ENCODE measurements around the gene UNC5B.

The UNC5B gene

GRCh38 chr10:71255550-71255807, 43.1 kb downstream of the UNC5B start:
- DNase-seq (ENCODE audit: low spot score): no peak

GRCh38 chr10:71255808-71256660, 43.7 kb downstream of the UNC5B start:
- DNase-seq (ENCODE audit: low spot score): no peak

- DNase-seq (ENCODE audit: low spot score): no peak
Measured at GRCh38 chr10:71256661-71257318, 44.4 kb downstream of the UNC5B start.

GRCh38 chr10:71257319-71257997, 45.1 kb downstream of the UNC5B start:
- no peak for DNase-seq (ENCODE audit: low spot score)

- no peak for DNase-seq (ENCODE audit: low spot score)
Measured at GRCh38 chr10:71258046-71258445, 45.7 kb downstream of the UNC5B start.

- DNase-seq (ENCODE audit: low spot score): no peak
Measured at GRCh38 chr10:71258446-71259145, 46.2 kb downstream of the UNC5B start.

GRCh38 chr10:71259282-71259681, 46.9 kb downstream of the UNC5B start:
- no peak for DNase-seq (ENCODE audit: low spot score)

GRCh38 chr10:71259815-71260501, 47.6 kb downstream of the UNC5B start:
- no peak for DNase-seq (ENCODE audit: low spot score)

GRCh38 chr10:71260622-71261325, 48.4 kb downstream of the UNC5B start:
- no peak for DNase-seq (ENCODE audit: low spot score)

GRCh38 chr10:71262027-71262426, 49.7 kb downstream of the UNC5B start:
- no peak for DNase-seq (ENCODE audit: low spot score)

GRCh38 chr10:71262817-71263216, 50.4 kb downstream of the UNC5B start:
- DNase-seq (ENCODE audit: low spot score): no peak

- DNase-seq (ENCODE audit: low spot score): no peak
Measured at GRCh38 chr10:71263376-71263775, 51.0 kb downstream of the UNC5B start.

GRCh38 chr10:71264345-71265200, 52.2 kb downstream of the UNC5B start:
- no peak for DNase-seq (ENCODE audit: low spot score)

- no peak for DNase-seq (ENCODE audit: low spot score)
Measured at GRCh38 chr10:71265201-71265575, 52.8 kb downstream of the UNC5B start.

GRCh38 chr10:71265618-71266146, 53.3 kb downstream of the UNC5B start:
- no peak for DNase-seq (ENCODE audit: low spot score)

- peak; percentile 20 for DNase-seq (ENCODE audit: low spot score)
Measured at GRCh38 chr10:71266147-71266917, 54.0 kb downstream of the UNC5B start.

- DNase-seq (ENCODE audit: low spot score): no peak
Measured at GRCh38 chr10:71266918-71267442, 54.6 kb downstream of the UNC5B start.

GRCh38 chr10:71267508-71268240, 55.3 kb downstream of the UNC5B start:
- DNase-seq (ENCODE audit: low spot score): no peak

All from HuH-7 (cell line).